Ishikawa (cell line): ENCODE measurements around the gene DDX39A.

Source experiments
- CREB1 ChIP-seq: IDR thresholded peaks from 2 replicates; pipeline ENCODE4 v1.6.1; 2012; ENCODE audit warnings: low read depth
- RAD21 ChIP-seq: IDR thresholded peaks from 2 replicates; pipeline ENCODE4 v1.6.1; 2012; ENCODE audit warnings: low read depth
- YY1 ChIP-seq: IDR thresholded peaks from 2 replicates; pipeline ENCODE4 v1.6.1; 2012; ENCODE audit warnings: low read depth

GRCh38 chr19:14383661-14384555 lies 35.2 kb downstream of the DDX39A start:
- TF ChIP-seq RAD21 = no peak
- TF ChIP-seq YY1 = no peak
- no peak for TF ChIP-seq CREB1
